Left lung (tissue), 10 donors: ENCODE data around the gene MAN2B2. TPM values are rescaled to one million over a fixed set of nuclear protein-coding genes. Genes with fewer than 3 reads are reported as not detected.

Source experiments
- ATAC-seq: fragments of 200-7000 bp; cut with Tn5 transposase; one replicate; pipeline ENCODE4 v1.9.1; 2020; ENCODE audit warnings: moderate library complexity
- DNase-seq, 4 donors: peaks; one replicate each; pipeline ENCODE4 v3.0.0-alpha.2; 2013 to 2020
- H3K27ac ChIP-seq, 2 donors: fragments of 200-600 bp; sonication (generic) in 1 of 2; one replicate each; pipeline versions ENCODE4 v1.5.0 to v1.8.0; 2020 to 2021
- H3K27me3 ChIP-seq, 2 donors: fragments of 200-600 bp; sonication (generic) in 1 of 2; one replicate each; pipeline versions ENCODE4 v1.5.0 to v1.8.0; 2020 to 2021
- H3K36me3 ChIP-seq, 2 donors: fragments of 200-600 bp; sonication (generic) in 1 of 2; one replicate each; pipeline versions ENCODE4 v1.5.0 to v1.8.0; 2020 to 2021
- H3K4me1 ChIP-seq, 2 donors: fragments of 200-600 bp; one replicate each; pipeline ENCODE4 v1.8.0; 2021
- H3K4me3 ChIP-seq, 2 donors: fragments of 200-600 bp; sonication (generic) in 1 of 2; one replicate each; pipeline versions ENCODE4 v1.5.0 to v1.8.0; 2020 to 2021; ENCODE audit warnings: mild to moderate bottlenecking in 1 of 2
- H3K9me3 ChIP-seq, 2 donors: fragments of 200-600 bp; sonication (generic) in 1 of 2; one replicate each; pipeline versions ENCODE4 v1.5.0 to v1.8.0; 2020 to 2021
- intact Hi-C, 2 donors: fragments of 100-400 bp; cut with DNase I; formaldehyde crosslinking; loops; one replicate each; pipeline versions ENCODE4 v1.11.2 to v1.14.2; 2022
- polyA plus RNA-seq, 6 donors: library from polyadenylated mRNA; unstranded; fragments of 120-200 nt; gene quantifications; one replicate each; pipeline ENCODE4 v1.2.1, GENCODE V29; 2013; ENCODE audit not compliant: insufficient read length in 6 of 6
- total RNA-seq, 2 donors: library from RNA; stranded (reverse); fragmentation: NEBNext Ultra II Directional; extraction: Animal tissue kit (Norgen Biotek cat#: 25700); gene quantifications; one replicate each; pipeline ENCODE4 v1.2.1, GENCODE V29; 2021
- TF ChIP-seq, protein P1 (sequence below), 2 donors: fragments of 200-600 bp; sonication (generic) in 1 of 2; IDR thresholded peaks; one replicate each; pipeline versions ENCODE4 v1.5.0 to v1.8.0; 2021; ENCODE audit warnings: antibody characterized with exemption in 2 of 2
- donor health status: DM: no; HTN: yes; CAD: no.
- donor health status: DM: no; HTN: no; CAD: no.

MAN2B2 gene
- total and polyA plus RNA-seq, 8 donors, result 14.2 to 38.3 (median 16.4) TPM

- TF ChIP-seq, protein P1, sequence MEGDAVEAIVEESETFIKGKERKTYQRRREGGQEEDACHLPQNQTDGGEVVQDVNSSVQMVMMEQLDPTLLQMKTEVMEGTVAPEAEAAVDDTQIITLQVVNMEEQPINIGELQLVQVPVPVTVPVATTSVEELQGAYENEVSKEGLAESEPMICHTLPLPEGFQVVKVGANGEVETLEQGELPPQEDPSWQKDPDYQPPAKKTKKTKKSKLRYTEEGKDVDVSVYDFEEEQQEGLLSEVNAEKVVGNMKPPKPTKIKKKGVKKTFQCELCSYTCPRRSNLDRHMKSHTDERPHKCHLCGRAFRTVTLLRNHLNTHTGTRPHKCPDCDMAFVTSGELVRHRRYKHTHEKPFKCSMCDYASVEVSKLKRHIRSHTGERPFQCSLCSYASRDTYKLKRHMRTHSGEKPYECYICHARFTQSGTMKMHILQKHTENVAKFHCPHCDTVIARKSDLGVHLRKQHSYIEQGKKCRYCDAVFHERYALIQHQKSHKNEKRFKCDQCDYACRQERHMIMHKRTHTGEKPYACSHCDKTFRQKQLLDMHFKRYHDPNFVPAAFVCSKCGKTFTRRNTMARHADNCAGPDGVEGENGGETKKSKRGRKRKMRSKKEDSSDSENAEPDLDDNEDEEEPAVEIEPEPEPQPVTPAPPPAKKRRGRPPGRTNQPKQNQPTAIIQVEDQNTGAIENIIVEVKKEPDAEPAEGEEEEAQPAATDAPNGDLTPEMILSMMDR (IDR thresholded peaks at IDR 0.05), result no peak
- intact Hi-C loops, result no loop called here
- Histone ChIP-seq H3K36me3 (peaks cover 0 to 17% of the 10 kb centered on the region in 2 donors), H3K27ac (peak within 1 kb of the TSS; percentile 90 to 94), H3K9me3 (no peaks in the 10 kb centered on the region), H3K4me1 (peaks cover 9 to 29% of the 10 kb centered on the region in 2 donors), H3K4me3 (peak within 1 kb of the TSS; percentile 72 to 89), H3K27me3 (no peaks in the 10 kb centered on the region)
- ATAC-seq, result peak; percentile 97
- peak; percentile 94 to 96 (median 96) for DNase-seq
These were observed 65.5 kb downstream of the MAN2B2 start, which contains the start of gene MRFAP1 for GRCh38 chr4:6640292-6641163. Gene MRFAP1 (plus strand): TSS chr4:6640685. CDS start chr4:6640863, 178 bp downstream.

GRCh38 chr4:6641164-6641970 lies 66.4 kb downstream of the MAN2B2 start:
- Histone ChIP-seq H3K4me3 (peak overlapping the region; percentile 72 to 89), H3K36me3 (peaks cover 0 to 17% of the 10 kb centered on the region in 2 donors), H3K4me1 (peaks cover 9 to 29% of the 10 kb centered on the region in 2 donors), H3K9me3 (no peaks in the 10 kb centered on the region), H3K27me3 (no peaks in the 10 kb centered on the region), H3K27ac (peak overlapping the region; percentile 90 to 94)
- intact Hi-C loops, result no loop called here
- ATAC-seq, result peak; percentile 71
- TF ChIP-seq, protein P1 (IDR thresholded peaks at IDR 0.05), result no peak
- peak; percentile 29 to 86 (median 56) for DNase-seq

GRCh38 chr4:6641971-6642320 lies 67.0 kb downstream of the MAN2B2 start:
- ATAC-seq, result no peak
- no peak for DNase-seq
- peak overlapping the region; percentile 72 to 89 for H3K4me3 ChIP-seq
- peaks cover 9 to 29% of the 10 kb centered on the region in 2 donors for H3K4me1 ChIP-seq
- TF ChIP-seq, protein P1 (IDR thresholded peaks at IDR 0.05), result no peak
- no peaks in the 10 kb centered on the region for H3K9me3 ChIP-seq
- peaks cover 0 to 17% of the 10 kb centered on the region in 2 donors for H3K36me3 ChIP-seq
- no peaks in the 10 kb centered on the region for H3K27me3 ChIP-seq
- peak overlapping the region; percentile 90 to 94 for H3K27ac ChIP-seq
- intact Hi-C loops, result no loop called here

- Histone ChIP-seq H3K36me3 (peaks cover 0 to 17% of the 10 kb centered on the region in 2 donors), H3K4me1 (peaks cover 9 to 29% of the 10 kb centered on the region in 2 donors), H3K27ac (no peak overlapping the region), H3K4me3 (peak overlapping the region in 1 of 2 donors; percentile 0), H3K27me3 (no peaks in the 10 kb centered on the region), H3K9me3 (no peaks in the 10 kb centered on the region)
- ATAC-seq (no peak), DNase-seq (no peak)
- intact Hi-C loops, result no loop called here
- TF ChIP-seq, protein P1 (IDR thresholded peaks at IDR 0.05), result no peak
These were observed 68.3 kb downstream of the MAN2B2 start for GRCh38 chr4:6643141-6643847.
